Measurements from ENCODE around the gene BLTP3B. TPM values are rescaled to one million over a fixed set of nuclear protein-coding genes. Genes with fewer than 3 reads are reported as not detected.
A peak's percentile ranks its signal among the peaks of the same experiment; 100 is the strongest.
"Not testable (repeated sequence)": the region's sequence is repeated elsewhere in the genome, so short reads cannot be mapped to it uniquely, and the experiment has no call there.

The BLTP3B gene, protein sequence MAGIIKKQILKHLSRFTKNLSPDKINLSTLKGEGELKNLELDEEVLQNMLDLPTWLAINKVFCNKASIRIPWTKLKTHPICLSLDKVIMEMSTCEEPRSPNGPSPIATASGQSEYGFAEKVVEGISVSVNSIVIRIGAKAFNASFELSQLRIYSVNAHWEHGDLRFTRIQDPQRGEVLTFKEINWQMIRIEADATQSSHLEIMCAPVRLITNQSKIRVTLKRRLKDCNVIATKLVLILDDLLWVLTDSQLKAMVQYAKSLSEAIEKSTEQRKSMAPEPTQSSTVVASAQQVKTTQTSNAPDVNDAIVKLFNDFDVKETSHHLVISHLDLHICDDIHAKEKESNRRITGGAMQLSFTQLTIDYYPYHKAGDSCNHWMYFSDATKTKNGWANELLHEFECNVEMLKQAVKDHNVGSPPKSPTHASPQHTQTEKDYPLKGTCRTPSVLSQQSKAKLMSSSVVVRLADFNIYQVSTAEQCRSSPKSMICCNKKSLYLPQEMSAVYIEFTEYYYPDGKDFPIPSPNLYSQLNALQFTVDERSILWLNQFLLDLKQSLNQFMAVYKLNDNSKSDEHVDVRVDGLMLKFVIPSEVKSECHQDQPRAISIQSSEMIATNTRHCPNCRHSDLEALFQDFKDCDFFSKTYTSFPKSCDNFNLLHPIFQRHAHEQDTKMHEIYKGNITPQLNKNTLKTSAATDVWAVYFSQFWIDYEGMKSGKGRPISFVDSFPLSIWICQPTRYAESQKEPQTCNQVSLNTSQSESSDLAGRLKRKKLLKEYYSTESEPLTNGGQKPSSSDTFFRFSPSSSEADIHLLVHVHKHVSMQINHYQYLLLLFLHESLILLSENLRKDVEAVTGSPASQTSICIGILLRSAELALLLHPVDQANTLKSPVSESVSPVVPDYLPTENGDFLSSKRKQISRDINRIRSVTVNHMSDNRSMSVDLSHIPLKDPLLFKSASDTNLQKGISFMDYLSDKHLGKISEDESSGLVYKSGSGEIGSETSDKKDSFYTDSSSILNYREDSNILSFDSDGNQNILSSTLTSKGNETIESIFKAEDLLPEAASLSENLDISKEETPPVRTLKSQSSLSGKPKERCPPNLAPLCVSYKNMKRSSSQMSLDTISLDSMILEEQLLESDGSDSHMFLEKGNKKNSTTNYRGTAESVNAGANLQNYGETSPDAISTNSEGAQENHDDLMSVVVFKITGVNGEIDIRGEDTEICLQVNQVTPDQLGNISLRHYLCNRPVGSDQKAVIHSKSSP (N-terminal part only)
- polyA plus RNA-seq (ENCODE audit: insufficient read length in 4 of 4), result 10 to 100 TPM; 19.4 to 25.8 (median 22.8) TPM

DNA sequence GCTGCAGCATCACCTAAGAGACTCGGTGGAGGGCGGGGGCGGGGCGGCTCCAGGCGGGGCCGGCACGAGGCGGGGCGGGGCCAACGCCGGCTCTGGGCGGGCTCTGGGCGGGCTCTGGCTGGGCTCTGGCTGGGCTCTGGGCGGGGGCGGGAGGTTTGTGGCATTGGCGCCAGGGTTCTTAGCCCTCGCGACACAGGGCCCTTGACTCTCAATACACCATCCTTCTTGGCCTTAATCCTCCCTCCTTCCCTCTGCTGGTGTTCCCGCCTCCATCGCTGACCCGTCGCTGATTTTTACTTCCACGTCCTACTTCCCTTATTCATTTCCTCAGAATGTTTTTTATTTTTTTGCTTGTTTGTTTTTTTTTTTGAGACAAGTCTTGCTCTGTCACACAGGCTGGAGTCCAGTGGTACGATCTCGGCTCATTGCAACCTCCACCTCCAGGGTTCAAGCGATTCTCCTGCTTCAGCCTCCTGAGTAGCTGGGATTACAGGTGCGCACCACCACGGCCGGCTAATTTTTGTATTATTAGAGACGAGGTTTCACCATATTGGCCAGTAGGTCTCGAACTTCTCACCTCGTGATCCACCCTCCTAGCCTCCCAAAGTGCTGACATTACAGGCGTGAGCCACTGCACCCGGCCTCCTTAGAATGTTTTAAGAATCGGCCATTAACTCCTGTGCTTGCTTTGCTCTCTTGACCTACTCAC, at the start of gene BLTP3B:
BLTP3B (minus strand) TSS at position 24 of the 709 bp plus-strand sequence. CDS start 239 bp downstream, outside the sequence.
- peak; percentile 46 to 68 (median 62) for DNase-seq (ENCODE audit: low read depth in 4 of 4, low spot score in 3 of 4)

GRCh38 chr12:100189636-100190394, 47.1 kb upstream of the BLTP3B start:
- DNase-seq (ENCODE audit: low read depth in 4 of 4, low spot score in 3 of 4), result no peak

DNA sequence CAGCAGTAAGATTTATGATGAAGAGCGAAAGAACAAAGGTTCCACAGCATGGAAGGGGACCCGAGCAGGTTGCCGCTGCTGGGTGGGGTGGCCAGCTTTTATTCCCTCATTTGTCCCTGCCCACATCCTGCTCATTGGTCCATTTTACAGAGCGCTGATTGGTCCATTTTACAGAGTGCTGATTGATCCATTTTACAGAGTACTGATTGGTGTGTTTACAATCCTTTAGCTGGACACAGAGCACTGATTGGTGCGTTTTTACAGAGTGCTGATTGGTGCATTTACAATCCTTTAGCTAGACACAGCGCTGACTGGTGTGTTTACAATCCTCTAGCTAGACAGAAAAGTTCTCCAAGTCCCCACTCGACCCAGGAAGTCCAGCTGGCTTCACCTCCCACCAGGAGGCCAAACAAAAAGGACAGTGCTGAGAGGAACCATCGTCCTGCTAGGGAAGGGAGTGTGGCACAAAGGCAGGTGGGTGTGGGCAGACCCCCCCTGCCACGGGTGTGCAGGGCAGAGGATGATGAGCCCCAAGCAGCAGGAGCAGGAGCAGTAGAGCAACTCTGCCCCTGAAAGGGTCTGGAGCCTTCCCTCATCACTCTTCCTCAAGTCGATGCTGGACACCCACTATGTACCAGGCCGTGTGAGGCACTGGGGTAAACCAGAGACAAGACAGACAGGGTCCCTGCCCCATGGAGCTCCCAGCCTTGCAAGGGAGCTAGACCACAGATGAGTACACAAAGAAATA, 46.4 kb upstream of the BLTP3B start:
- not testable (repeated sequence) for DNase-seq (ENCODE audit: low read depth in 4 of 4, low spot score in 3 of 4)

GRCh38 chr12:100187857-100188519, 45.3 kb upstream of the BLTP3B start:
- no peak for DNase-seq (ENCODE audit: low read depth in 4 of 4, low spot score in 3 of 4)

GRCh38 chr12:100187068-100187467, 44.4 kb upstream of the BLTP3B start:
- DNase-seq (ENCODE audit: low read depth in 4 of 4, low spot score in 3 of 4), result no peak

- DNase-seq (ENCODE audit: low read depth in 4 of 4, low spot score in 3 of 4), result no peak
These were observed 43.4 kb upstream of the BLTP3B start for GRCh38 chr12:100186071-100186470.

- no peak for DNase-seq (ENCODE audit: low read depth in 4 of 4, low spot score in 3 of 4)
These were observed 42.8 kb upstream of the BLTP3B start for GRCh38 chr12:100185361-100185894.

GRCh38 chr12:100184549-100185145, 42.0 kb upstream of the BLTP3B start:
- no peak for DNase-seq (ENCODE audit: low read depth in 4 of 4, low spot score in 3 of 4)

GRCh38 chr12:100179252-100179651, 36.6 kb upstream of the BLTP3B start:
- DNase-seq (ENCODE audit: low read depth in 4 of 4, low spot score in 3 of 4), result no peak

- not testable (repeated sequence) for DNase-seq (ENCODE audit: low read depth in 4 of 4, low spot score in 3 of 4)
These were observed 33.8 kb upstream of the BLTP3B start for GRCh38 chr12:100176493-100176892.

DNA sequence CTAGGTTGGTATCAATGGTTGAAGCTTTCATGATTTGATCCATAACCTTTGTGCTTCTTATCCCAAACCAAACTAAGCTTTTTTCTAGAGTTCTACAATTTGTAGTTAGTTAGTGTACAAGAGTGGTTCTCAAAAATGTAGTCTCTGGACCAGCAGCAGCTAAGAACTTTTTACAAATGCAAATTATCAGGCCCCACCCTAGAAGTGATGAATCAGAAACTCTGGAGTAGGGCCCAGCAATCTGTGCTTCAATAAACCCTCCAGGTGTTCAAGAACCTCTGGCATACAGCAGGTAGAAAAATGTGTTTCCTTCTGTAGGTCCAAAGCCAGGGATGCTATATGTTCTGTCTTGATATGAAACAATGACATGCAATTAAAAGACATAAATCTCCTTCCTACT, 31.8 kb upstream of the BLTP3B start:
- DNase-seq (ENCODE audit: low read depth in 4 of 4, low spot score in 3 of 4), result no peak

DNA sequence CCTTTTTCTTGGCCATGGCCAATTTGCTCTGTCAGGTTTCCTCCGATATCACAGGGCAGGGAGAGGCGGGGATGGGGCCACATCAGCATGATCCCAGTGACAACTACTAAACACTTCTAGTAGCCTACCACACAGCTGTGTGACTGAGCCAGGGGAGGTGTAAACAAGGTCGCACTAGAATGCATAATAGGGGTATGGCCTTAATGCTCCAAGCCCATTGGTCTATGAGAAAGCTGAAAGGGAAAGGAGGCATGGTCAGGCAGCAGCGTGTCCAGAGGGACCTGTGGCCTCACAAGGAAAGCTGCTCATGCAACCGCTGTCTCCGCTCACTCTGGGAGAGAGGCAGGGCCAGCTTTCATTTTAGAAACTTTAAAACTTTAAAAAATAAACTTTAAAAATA, 30.4 kb upstream of the BLTP3B start:
- no peak for DNase-seq (ENCODE audit: low read depth in 4 of 4, low spot score in 3 of 4)

- DNase-seq (ENCODE audit: low read depth in 4 of 4, low spot score in 3 of 4), result no peak
These were observed 28.6 kb upstream of the BLTP3B start for GRCh38 chr12:100171248-100171647.

DNA sequence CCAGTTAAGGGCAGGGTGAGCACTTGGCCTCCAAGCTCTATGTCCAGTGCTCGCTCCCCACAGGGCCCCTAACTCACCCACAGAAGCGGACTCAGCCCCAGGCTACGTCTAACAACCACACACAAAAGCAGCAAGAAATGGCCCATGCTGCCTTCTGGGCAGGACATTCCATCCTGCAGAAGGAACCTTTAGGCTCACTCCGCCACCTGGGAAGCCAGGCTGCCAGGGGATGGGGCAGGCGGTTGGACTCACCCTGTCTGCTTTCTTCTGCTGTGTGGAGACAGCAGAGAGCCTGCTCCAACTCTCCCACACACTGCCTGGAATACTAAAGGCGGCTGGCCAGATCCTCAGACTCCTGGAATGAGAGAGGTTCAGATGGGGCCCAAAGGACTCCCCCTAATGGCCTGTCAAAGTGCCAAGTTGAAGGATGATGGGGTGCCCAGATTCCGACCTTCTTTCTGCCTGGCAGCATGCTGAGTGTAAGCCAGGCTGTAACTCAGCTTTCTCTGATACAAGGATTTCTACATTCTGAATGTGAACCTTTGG, 27.7 kb upstream of the BLTP3B start:
- no peak for DNase-seq (ENCODE audit: low read depth in 4 of 4, low spot score in 3 of 4)

DNA sequence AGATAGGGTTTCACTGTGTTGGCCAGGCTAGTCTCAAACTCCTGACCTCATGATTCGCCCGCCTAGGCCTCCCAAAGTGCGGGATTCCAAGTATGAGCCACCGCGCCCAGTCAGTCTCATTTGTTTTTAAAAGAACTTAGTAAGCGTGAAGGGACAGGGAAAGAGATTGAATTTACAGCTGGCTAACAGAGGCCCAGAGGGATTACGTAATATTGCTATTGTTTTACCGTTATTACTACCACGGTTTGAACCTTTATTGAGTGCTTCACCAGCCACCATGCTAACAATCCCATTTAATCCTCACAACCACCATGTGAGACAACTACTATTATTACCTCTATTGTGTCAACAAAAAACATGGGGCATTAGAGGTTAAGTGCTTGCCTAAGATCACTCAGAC, 26.7 kb upstream of the BLTP3B start:
- no peak for DNase-seq (ENCODE audit: low read depth in 4 of 4, low spot score in 3 of 4)

DNA sequence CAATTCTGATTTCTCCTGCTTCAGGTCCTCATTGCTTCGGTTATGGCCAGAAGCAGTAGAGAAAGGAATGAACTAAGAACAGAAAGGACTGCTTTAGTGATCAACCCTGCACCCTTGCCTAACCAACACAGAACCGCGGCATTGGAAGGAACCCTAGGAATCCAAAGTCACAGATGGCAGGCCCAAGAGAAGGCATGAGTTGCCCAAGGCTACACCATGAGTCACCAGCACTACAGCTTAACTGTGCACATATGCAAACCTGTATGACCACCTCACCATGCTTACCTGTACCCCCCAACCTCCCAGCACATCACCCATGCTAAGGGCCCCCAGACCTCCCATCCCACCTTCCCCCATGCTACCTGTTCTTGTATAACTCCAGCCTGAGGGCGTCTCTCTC, 25.9 kb upstream of the BLTP3B start:
- no peak for DNase-seq (ENCODE audit: low read depth in 4 of 4, low spot score in 3 of 4)

GRCh38 chr12:100166232-100166631, 23.6 kb upstream of the BLTP3B start:
- no peak for DNase-seq (ENCODE audit: low read depth in 4 of 4, low spot score in 3 of 4)

Data from left renal pelvis (tissue), 4 donors.